Upper lobe of left lung (tissue), 4 donors: ENCODE measurements around the gene C7.

Source experiments
- EP300 ChIP-seq, 4 donors: sonication (generic); formaldehyde crosslinking; IDR thresholded peaks; one replicate each; pipeline ENCODE4 v1.5.1; 2017; ENCODE audit warnings: antibody characterized with exemption in 4 of 4, control low read depth in 2 of 4
- POLR2A ChIP-seq, 4 donors: fragments of 450-650 bp; IDR thresholded peaks; one replicate each; pipeline ENCODE4 v1.5.1; 2016 to 2017; ENCODE audit warnings: antibody characterized with exemption in 4 of 4, mild to moderate bottlenecking in 2 of 4
- TF ChIP-seq, protein P1 (sequence below), 6 experiments: fragments of 450-650 bp in 4 of 6; fragments of 200-600 bp in 2 of 6; sonication (generic) in 2 of 6; IDR thresholded peaks; one replicate each; pipeline ENCODE4 v1.5.1; 2016 to 2019; ENCODE audit warnings: antibody characterized with exemption in 6 of 6

DNA sequence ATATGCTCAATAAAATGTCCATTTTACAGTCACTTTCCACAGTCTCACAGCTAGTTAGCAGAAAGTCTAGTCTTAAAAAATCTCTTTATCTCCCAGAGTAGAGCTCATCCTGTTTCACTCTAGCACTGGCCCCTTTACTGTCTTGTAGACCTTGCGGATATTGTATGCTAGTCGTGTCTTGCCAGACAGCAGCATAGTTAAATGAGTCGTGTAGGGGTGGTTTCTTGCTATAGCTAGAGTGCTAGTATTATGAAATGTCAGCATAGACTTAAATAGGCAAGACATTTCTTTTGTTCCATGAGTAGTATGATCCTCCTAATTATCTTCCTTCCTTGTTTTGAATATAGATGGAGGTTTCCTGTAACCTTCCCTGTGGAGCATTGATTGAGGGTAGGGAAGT lies 77.4 kb downstream of the C7 start:
- TF ChIP-seq POLR2A (IDR thresholded peaks at IDR 0.05) (no peak), EP300 (IDR thresholded peaks at IDR 0.05) (no peak)
- TF ChIP-seq, protein P1, sequence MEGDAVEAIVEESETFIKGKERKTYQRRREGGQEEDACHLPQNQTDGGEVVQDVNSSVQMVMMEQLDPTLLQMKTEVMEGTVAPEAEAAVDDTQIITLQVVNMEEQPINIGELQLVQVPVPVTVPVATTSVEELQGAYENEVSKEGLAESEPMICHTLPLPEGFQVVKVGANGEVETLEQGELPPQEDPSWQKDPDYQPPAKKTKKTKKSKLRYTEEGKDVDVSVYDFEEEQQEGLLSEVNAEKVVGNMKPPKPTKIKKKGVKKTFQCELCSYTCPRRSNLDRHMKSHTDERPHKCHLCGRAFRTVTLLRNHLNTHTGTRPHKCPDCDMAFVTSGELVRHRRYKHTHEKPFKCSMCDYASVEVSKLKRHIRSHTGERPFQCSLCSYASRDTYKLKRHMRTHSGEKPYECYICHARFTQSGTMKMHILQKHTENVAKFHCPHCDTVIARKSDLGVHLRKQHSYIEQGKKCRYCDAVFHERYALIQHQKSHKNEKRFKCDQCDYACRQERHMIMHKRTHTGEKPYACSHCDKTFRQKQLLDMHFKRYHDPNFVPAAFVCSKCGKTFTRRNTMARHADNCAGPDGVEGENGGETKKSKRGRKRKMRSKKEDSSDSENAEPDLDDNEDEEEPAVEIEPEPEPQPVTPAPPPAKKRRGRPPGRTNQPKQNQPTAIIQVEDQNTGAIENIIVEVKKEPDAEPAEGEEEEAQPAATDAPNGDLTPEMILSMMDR (IDR thresholded peaks at IDR 0.05): no peak
